Suprapubic skin (tissue), 4 donors: Measurements from ENCODE around the gene NOSTRIN. TPM values are rescaled to one million over a fixed set of nuclear protein-coding genes. Genes with fewer than 3 reads are reported as not detected.
"Not testable (repeated sequence)": the region's sequence is repeated elsewhere in the genome, so short reads cannot be mapped to it uniquely, and the experiment has no call there.

Experiments
- DNase-seq, 2 donors: peaks; one replicate each; pipeline ENCODE4 v3.0.0-alpha.2; 2019; ENCODE audit warnings: low spot score in 2 of 2
- H3K27ac ChIP-seq: fragments of 200-600 bp; sonication (generic); one replicate; pipeline ENCODE4 v1.5.1; 2019
- H3K27me3 ChIP-seq: fragments of 200-600 bp; sonication (generic); one replicate; pipeline ENCODE4 v1.5.1; 2019
- H3K36me3 ChIP-seq: fragments of 200-600 bp; sonication (generic); one replicate; pipeline ENCODE4 v1.5.1; 2019
- H3K4me1 ChIP-seq: fragments of 200-600 bp; sonication (generic); one replicate; pipeline ENCODE4 v1.5.1; 2019
- H3K4me3 ChIP-seq: fragments of 200-600 bp; sonication (generic); one replicate; pipeline ENCODE4 v1.5.1; 2019; ENCODE audit warnings: mild to moderate bottlenecking
- H3K9me3 ChIP-seq: fragments of 200-600 bp; sonication (generic); one replicate; pipeline ENCODE4 v1.5.1; 2019
- EP300 ChIP-seq: sonication (generic); formaldehyde crosslinking; IDR thresholded peaks from one replicate; pipeline ENCODE4 v1.6.1; 2017; ENCODE audit warnings: antibody characterized with exemption
- POLR2A ChIP-seq, 2 donors: fragments of 450-650 bp; IDR thresholded peaks; one replicate each; pipeline ENCODE4 v1.6.1; 2017; ENCODE audit warnings: antibody characterized with exemption in 2 of 2, mild to moderate bottlenecking in 2 of 2, moderate library complexity in 2 of 2
- POLR2AphosphoS5 ChIP-seq, 3 donors: sonication (generic); formaldehyde crosslinking; IDR thresholded peaks; one replicate each; pipeline ENCODE4 v1.6.1; 2017; ENCODE audit warnings: antibody characterized with exemption in 3 of 3
- WGBS: methylation state at CpG from one replicate; pipeline ENCODE4 v1.1.5; 2018; 5-methylcytosine and 5-hydroxymethylcytosine counted together
- total RNA-seq, 4 donors: library from RNA; depleted of rRNA; stranded (reverse); fragments of >200 nt; gene quantifications; one replicate each; pipeline ENCODE4 v1.1.0, GENCODE V29; 2016
- TF ChIP-seq, protein P1 (sequence below), 2 donors: fragments of 200-600 bp in 1 of 2; fragments of 450-650 bp in 1 of 2; sonication (generic) in 1 of 2; IDR thresholded peaks; one replicate each; pipeline ENCODE4 v1.5.1; 2016 to 2019; ENCODE audit warnings: antibody characterized with exemption in 2 of 2, mild to moderate bottlenecking in 1 of 2, moderate library complexity in 1 of 2

NOSTRIN gene
- total RNA-seq, 4 donors from 2014 or later, result 7.1 to 38.2 (median 9.0) TPM

GRCh38 chr2:168765401-168765800, 37.0 kb upstream of the NOSTRIN start:
- H3K27me3 ChIP-seq, result no peaks in the 10 kb centered on the region
- H3K27ac ChIP-seq, result no peak overlapping the region
- H3K4me3 ChIP-seq, result no peak overlapping the region
- TF ChIP-seq EP300 (no peak), POLR2AphosphoS5 (IDR thresholded peaks at IDR 0.05) (no peak), POLR2A (IDR thresholded peaks at IDR 0.05) (no peak)
- TF ChIP-seq, protein P1, sequence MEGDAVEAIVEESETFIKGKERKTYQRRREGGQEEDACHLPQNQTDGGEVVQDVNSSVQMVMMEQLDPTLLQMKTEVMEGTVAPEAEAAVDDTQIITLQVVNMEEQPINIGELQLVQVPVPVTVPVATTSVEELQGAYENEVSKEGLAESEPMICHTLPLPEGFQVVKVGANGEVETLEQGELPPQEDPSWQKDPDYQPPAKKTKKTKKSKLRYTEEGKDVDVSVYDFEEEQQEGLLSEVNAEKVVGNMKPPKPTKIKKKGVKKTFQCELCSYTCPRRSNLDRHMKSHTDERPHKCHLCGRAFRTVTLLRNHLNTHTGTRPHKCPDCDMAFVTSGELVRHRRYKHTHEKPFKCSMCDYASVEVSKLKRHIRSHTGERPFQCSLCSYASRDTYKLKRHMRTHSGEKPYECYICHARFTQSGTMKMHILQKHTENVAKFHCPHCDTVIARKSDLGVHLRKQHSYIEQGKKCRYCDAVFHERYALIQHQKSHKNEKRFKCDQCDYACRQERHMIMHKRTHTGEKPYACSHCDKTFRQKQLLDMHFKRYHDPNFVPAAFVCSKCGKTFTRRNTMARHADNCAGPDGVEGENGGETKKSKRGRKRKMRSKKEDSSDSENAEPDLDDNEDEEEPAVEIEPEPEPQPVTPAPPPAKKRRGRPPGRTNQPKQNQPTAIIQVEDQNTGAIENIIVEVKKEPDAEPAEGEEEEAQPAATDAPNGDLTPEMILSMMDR (IDR thresholded peaks at IDR 0.05), result no peak
- 81% methylated on average over 1 of the region's 1 CpG for WGBS
- peaks cover 9% of the 10 kb centered on the region for H3K36me3 ChIP-seq
- H3K4me1 ChIP-seq, result peaks cover 7% of the 10 kb centered on the region
- no peak for DNase-seq
- H3K9me3 ChIP-seq, result no peaks in the 10 kb centered on the region

GRCh38 chr2:168766600-168766999, 35.8 kb upstream of the NOSTRIN start:
- no peak for DNase-seq
- peaks cover 7% of the 10 kb centered on the region for H3K4me1 ChIP-seq
- 55% methylated on average over 2 of the region's 2 CpGs for WGBS
- no peak overlapping the region for H3K27ac ChIP-seq
- peaks cover 9% of the 10 kb centered on the region for H3K36me3 ChIP-seq
- no peaks in the 10 kb centered on the region for H3K27me3 ChIP-seq
- TF ChIP-seq, protein P1 (IDR thresholded peaks at IDR 0.05), result no peak
- no peak for TF ChIP-seq POLR2AphosphoS5 (IDR thresholded peaks at IDR 0.05)
- TF ChIP-seq POLR2A (IDR thresholded peaks at IDR 0.05), result no peak
- TF ChIP-seq EP300, result no peak
- no peak overlapping the region for H3K4me3 ChIP-seq
- H3K9me3 ChIP-seq, result no peaks in the 10 kb centered on the region

- Histone ChIP-seq H3K4me1 (peaks cover 7% of the 10 kb centered on the region), H3K36me3 (peaks cover 9% of the 10 kb centered on the region), H3K27ac (no peak overlapping the region), H3K27me3 (no peaks in the 10 kb centered on the region), H3K9me3 (no peaks in the 10 kb centered on the region), H3K4me3 (no peak overlapping the region)
- 53% methylated on average over 1 of the region's 1 CpG for WGBS
- TF ChIP-seq, protein P1 (IDR thresholded peaks at IDR 0.05), result no peak
- no peak for TF ChIP-seq POLR2AphosphoS5 (IDR thresholded peaks at IDR 0.05)
- no peak for TF ChIP-seq EP300
- TF ChIP-seq POLR2A (IDR thresholded peaks at IDR 0.05), result no peak
- DNase-seq, result no peak
Observed at GRCh38 chr2:168767258-168767657, 35.2 kb upstream of the NOSTRIN start.

- H3K27ac ChIP-seq, H3K27me3 ChIP-seq, H3K9me3 ChIP-seq, H3K36me3 ChIP-seq, H3K4me3 ChIP-seq, DNase-seq, H3K4me1 ChIP-seq: not testable (repeated sequence)
- WGBS, result 93% methylated on average over 3 of the region's 6 CpGs
Observed at GRCh38 chr2:168768357-168768756, 34.1 kb upstream of the NOSTRIN start.

- H3K36me3 ChIP-seq, result peaks cover 9% of the 10 kb centered on the region
- no peak overlapping the region for H3K4me3 ChIP-seq
- H3K27ac ChIP-seq, result no peak overlapping the region
- DNase-seq, result no peak
- 62% methylated on average over 2 of the region's 2 CpGs for WGBS
- H3K27me3 ChIP-seq, result no peaks in the 10 kb centered on the region
- H3K9me3 ChIP-seq, result no peaks in the 10 kb centered on the region
- TF ChIP-seq POLR2A (IDR thresholded peaks at IDR 0.05) (no peak), EP300 (no peak), POLR2AphosphoS5 (IDR thresholded peaks at IDR 0.05) (no peak)
- TF ChIP-seq, protein P1 (IDR thresholded peaks at IDR 0.05), result no peak
- peaks cover 7% of the 10 kb centered on the region for H3K4me1 ChIP-seq
Observed at GRCh38 chr2:168770796-168771195, 31.6 kb upstream of the NOSTRIN start.

GRCh38 chr2:168772704-168773103, 29.7 kb upstream of the NOSTRIN start:
- no peak overlapping the region for H3K27ac ChIP-seq
- WGBS, result 100% methylated on average over 1 of the region's 1 CpG
- DNase-seq, result no peak
- H3K4me3 ChIP-seq, result no peak overlapping the region
- H3K4me1 ChIP-seq, result no peaks in the 10 kb centered on the region
- H3K9me3 ChIP-seq, result no peaks in the 10 kb centered on the region
- H3K36me3 ChIP-seq, result peaks cover 9% of the 10 kb centered on the region
- TF ChIP-seq EP300, result no peak
- H3K27me3 ChIP-seq, result no peaks in the 10 kb centered on the region
